HG02571 (cell line): ENCODE measurements around the gene THOC1.

ENCODE experiments used
- ATAC-seq: cut with Tn5 transposase; IDR thresholded peaks from one replicate; pipeline ENCODE4 v1.9.1; 2021; ENCODE audit warnings: mild to moderate bottlenecking, moderate library complexity; ENCODE audit not compliant: unreplicated experiment

Gene THOC1

DNA sequence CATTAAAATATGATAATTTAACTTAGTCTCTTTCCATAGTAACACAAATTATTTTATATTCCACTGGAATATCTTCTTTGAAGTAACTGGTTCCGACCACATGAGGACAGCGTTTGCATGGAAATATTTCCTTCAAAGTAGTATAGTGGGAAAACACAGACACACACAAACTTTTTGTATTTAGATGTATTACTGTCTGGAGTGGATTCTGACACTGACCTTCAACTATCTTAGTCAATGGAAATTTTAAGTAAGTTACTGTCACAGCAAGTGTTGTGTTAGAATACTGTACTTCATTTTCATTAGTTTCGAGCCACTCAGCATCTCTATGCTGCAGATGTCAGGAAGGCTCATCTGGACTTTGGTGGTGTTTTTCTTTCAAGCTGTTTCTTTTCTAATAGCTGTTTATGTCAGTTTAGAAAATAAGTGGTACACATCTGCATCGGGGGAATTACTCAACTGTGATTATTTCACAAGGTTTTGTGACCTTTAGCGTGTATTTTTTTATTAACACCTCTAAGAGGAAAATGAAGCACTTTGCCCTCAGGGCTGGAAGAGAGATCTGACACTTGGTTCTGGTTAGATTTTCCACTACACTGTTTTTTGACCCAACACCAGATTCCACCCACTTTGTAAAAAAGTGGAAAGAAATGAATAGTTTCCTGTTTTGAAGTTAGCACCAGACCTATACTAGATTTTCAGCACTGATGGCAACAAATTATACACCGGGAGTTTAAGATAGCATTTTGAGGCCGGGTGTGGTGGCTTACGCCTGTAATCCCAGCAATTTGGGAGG lies 18.9 kb upstream of the THOC1 start:
- ATAC-seq, result no peak

DNA sequence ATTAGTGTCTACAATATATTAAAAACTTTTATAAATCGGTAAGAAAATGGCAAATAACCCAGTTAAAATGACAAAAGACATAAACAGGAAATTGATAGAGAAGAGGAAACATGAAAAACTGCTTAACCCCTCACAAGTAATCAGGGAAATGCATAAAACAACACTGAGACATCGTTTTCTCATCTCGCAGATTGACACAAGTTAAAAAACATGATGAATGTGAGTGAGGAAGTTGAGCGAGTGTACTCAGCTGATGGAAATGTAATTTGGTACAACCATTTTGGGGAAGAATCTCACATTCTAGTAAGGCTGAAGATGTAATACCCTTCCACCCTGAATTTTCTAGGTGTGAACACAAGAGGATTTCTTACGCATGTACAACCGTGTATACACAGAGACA lies 18.0 kb upstream of the THOC1 start:
- ATAC-seq, result no peak

DNA sequence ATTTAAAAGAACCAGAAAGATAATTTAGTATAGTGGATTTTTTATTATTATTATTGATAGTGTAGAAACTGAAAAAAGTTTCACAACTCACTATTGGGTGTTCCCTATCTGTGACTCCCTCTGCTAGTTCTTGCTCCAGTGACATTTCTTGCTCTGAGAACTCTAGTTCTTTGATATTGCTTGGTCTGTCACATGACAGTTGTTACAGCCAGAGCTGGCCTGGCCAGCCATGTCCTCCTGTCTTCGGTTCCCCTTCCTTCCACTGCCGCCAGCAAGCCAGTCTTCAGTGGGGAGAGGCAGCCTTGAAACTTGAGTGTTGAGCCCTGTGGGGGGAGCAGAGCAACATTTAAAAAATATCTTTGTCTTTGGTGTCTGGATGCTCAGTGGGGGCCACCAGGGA lies 7.6 kb upstream of the THOC1 start:
- ATAC-seq, result no peak

DNA sequence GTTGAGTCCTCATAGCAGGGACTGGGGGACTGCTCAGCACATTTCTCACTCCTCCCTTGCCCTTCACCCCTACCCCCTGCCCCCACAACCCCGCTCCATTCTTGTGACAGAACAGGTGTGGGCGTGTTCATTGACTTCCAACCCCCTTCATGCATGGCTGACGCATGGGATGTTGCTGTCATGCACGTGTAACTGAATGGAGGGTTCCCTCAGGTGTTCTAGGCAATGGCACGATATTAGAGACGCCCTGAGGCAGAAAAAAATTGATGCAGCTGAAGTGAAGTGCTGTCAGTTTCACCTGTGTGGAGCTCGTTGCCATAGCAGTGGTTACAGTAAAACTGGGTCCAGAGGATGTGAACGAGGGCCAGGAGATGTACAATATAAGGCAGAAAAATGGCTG lies 6.5 kb upstream of the THOC1 start:
- ATAC-seq, result no peak

DNA sequence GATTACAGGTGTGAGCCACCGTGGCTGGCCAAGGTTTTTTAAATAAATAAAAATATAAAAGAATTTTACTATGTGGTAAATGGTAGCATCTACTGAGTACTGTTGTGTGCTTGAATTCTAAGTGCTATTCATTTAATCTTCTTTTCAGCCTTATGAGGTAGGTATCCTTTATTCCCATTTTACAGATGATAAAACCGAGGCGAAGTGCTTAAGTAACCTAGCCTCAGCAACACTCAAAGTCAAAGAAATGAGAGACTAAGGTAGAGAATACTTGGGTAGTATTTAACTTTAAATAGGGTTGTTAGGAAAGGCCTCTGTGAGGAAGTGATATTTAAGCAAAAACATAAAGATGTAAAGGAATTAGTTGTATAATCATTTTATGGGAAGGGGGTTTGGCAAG lies 5.7 kb upstream of the THOC1 start:
- no peak for ATAC-seq

DNA sequence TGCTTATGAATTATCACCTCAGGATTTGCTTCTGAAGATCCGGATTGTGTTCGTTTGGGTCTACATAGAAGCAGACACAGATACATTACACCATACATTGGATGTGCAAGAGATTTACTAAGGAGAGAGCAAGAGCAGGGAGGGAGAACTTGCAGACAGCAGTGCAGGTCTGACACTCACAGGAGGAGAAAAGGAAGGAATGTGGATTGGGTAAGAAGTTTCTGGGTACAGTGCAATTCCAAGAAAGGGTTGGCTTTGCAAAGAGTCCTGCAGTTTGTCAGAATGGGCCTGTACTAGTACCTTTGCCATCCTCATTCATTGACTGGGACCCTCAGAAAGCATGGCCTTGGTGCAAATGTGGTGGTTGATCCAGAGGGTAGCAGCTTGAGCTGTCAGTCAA lies 4.8 kb upstream of the THOC1 start:
- no peak for ATAC-seq

DNA sequence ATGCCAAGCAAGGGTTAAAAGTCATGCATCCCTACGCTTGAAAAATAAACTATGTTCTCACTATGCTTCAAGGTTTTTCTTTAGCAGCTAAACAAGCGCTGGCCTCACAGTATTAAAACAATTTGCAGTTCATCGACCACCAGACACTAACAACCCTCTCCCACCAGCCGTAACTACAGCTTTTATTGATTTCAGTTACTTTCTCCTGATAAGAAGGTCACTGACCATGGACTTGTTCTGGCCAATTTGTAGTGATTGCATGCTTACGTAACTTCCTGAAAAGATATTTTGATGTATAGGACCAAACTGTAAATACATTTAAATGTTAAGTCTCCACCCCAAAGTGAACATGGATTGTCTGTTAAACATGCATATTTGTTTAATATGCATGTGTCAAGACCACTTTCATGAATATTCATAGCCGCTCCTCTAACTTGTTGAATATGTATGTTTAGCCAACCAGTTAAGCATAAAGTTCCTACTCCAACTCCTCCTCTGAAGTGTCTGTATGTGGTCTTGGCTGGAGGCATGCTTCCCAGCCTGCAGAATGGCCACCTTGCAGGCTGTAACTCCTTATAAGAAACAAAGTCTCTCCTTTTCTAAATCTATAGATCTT lies 1.7 kb upstream of the THOC1 start:
- ATAC-seq, result no peak

DNA sequence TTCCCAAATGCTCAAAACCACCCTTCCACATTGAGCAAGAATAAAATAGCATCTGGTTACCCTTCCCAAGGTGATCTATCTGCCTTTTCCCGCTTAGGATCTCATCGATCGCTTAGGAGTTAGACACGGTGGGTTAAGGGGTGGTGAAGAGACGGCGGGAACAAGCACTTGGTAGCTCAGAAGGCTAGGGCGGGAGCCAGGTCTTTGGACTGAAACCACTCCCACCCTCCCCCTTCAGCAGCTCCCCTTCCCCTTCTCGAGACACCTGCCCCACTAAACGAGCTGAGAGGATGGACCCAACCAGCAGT lies 513 bp downstream of the THOC1 start:
- no peak for ATAC-seq

DNA sequence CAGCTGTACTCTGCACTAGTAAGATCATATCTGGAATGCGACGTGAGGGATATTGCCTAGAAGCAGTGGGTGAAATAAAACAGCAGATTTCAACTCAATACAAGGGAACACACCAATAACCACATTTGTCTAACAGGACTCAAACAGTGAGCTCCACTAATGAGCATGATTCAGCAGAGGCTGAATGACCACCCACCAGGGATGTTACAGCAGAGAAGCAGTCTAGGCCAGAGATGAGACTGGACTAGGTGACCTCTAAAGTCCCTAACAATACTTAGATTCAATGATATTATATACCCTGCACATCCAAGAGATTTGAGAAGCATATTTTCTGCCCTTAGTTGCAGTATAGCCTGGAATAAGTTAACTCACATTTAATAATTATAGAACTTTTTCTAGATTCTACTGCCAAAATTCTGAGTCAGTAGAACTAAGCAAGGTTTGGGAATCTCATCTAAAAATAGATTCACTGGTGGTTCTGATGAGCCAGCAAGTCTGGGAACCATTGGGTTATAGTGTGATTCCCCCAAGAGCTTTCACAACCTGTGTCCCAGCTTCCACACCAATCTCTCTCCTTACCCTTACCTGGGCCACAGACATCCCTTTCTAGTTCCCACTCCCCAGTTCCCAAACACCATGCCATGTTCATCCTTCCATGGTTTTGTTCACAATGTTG lies 6.3 kb downstream of the THOC1 start:
- ATAC-seq, result no peak

DNA sequence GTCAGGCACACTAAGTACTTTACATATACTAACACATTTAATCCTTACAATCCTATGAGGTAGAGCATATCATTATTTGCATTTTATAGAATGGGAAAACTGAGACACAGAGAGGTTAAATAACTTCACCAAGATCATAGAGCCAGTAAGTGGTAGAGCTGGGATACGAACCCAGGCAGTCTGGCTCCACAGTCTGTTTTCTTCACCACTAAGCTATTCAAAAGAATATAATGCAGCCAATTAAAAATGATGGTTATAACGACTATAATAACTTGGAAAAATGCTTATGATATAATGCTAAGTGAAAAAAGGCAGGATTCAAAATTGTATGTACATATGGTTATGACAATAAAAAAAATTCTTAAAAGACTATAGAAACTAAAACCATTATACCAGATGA lies 7.3 kb downstream of the THOC1 start:
- ATAC-seq, result no peak

DNA sequence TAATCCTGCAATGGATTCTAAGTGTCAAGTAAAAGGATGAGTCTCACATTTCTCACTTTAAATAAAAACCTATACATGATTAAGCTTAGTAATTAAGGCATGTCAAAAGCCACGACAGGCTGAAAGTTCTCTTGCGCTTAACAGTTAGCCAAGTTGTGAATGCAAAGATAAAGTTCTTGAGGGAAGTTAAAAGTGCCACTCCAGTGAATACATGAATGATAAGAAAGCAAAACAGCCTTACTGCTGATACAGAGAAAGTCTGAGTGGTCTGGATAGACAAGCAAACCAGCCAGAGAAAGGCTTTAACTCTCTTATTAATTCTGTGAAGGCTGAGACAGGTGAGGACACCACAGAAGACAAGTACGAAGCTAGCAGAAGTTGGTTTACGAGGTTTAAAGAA lies 12.7 kb downstream of the THOC1 start:
- no peak for ATAC-seq

DNA sequence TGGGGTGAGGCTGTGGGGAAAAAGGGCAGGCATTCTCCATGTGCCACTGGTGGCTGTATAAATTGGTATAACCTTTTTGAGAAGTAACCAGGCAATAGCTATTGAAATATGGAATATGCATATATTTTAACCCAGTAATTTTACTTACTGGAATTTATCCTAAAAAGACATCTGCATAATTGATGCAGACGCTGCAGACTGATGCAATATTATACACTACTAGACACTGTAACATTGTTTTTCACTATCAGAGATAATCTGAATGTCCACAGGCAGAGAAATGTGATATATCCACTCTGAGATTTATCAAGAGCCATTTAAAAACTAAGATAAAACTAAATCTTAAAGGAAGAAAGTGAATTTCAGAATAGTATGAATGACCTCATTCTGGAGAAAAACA lies 14.7 kb downstream of the THOC1 start:
- no peak for ATAC-seq

DNA sequence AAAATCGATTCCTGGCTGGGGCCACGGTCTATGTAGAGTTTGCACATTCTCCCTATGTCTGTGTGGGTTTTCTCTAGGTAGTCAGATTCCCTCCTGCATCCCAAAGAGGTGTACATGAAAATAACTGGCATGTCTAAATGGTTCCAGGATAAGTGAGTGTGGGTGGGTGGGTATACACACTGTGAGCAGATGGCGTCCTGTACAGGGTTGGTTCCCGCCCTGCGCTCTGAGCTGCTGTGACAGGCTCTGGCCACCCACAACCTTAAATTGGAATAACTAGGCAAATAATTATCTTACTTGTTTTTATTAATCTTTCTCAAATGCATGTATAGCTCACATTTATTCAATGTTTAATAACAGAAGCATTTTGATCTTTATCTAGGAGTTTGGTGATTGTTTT lies 16.3 kb downstream of the THOC1 start:
- no peak for ATAC-seq

DNA sequence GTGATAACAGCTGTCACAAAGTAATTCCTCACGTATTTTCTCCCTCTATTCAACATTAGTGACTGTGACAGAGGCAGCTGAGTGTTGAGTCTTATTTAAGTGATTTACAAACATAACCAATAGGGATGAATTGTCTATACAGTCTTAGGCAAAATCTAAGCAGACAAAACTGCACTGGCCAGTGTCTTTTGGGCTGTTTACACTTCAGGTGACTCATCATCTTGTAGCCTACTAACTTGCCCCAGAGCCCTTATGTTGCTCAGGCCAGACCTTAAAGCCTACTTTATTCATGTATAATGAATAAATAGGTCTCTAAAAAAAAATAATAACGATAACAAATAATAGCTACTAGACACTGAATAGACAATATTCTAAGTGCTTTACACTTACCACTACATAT lies 17.2 kb downstream of the THOC1 start:
- no peak for ATAC-seq

DNA sequence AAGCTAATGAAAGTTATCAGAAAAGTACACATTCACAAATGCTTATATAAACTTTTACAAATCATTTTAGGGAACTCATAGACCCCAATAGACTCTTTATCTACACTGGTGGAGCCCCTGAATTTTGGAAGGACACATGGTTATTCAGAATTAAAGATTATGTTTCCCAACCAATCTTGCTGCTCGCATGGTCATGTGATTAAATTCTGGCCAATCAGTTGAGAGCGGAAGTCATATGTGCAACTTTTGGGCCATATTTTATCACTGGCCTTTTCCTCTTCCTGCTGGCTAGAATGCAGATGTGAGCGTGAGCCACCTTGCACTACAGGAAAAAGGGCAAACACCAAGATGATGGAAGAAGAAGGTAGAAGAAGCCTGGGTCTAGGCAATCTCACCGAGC lies 19.8 kb downstream of the THOC1 start:
- no peak for ATAC-seq

DNA sequence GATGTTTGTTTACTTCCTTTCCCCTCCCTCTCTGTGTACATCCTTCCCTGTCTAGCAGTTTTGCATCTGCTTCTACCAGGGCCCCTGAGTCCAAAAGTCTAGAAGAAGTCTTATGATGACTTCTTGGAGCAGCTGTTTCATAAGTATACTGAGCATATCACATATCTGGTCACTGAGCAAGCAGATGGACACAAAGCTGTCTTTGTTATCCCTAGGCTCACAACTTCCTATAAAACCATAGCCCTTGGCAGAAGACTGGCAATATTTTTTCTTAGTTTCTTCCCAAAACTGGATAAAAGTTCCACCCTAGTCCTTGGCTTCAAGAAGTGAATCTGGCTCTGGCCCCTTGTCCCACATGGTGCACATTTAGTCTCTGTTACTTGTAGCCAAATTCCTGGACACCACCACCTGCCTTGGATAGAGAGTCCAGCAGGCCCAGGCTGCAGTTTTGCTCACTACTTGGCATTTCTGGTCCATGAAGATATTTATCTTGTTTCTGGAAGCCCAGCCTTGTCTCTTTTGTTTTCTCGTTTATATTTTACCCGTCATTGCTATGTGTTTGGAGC lies 22.5 kb downstream of the THOC1 start:
- no peak for ATAC-seq

DNA sequence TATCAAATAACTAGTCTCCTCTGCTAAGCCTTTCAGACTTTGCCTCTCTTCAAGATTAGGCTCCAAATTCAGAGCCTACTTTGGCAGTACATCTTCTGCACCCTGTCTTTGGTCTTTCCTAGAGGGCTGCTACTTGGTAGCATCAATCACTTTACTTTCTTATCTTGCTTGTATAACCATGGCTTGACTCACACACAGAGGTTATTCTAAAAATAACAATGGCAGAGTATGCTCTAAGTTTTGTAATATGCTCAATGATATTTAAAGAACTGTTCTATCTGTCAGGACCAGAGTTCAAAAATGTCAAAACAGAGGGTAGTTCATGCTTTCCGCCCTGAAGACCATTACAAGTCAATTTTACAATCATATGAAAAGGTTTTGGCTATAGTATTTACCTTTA lies 27.7 kb downstream of the THOC1 start:
- ATAC-seq, result no peak

DNA sequence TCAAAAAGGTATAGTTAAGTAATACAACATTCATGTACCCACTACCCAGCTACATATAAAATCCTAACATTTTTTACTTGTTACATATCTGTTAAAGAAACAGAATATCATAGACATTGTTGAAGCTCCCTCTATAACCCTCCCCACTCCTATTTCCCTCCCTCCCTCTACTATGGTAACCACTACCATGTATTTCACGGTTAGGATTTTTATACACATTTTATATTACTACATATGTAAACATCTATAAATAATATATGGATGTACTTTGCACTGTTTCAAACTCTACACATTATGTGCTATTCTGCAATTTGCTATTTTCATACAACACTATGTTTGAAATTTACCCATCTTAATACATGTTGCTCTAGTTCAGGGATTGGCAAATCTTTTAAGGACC lies 36.3 kb downstream of the THOC1 start:
- ATAC-seq, result no peak

DNA sequence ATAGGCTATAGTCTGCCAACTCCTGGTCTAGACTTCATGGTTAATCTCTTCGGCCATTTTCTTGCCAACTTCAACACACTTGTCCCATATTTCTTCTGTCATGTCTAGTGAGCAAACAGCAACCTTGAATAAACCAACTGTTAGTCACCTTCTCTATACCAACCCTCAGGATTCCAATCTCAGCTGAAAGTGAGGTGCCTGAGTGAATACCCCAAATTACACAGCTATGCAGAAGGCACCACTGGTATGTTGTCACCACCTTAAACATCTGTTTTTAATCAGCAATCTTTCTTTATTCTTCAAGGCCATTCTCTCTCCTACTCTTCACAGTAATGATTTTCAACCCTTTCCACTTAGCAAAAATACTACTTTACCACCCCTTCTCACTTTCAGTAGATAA lies 39.3 kb downstream of the THOC1 start:
- ATAC-seq, result no peak

DNA sequence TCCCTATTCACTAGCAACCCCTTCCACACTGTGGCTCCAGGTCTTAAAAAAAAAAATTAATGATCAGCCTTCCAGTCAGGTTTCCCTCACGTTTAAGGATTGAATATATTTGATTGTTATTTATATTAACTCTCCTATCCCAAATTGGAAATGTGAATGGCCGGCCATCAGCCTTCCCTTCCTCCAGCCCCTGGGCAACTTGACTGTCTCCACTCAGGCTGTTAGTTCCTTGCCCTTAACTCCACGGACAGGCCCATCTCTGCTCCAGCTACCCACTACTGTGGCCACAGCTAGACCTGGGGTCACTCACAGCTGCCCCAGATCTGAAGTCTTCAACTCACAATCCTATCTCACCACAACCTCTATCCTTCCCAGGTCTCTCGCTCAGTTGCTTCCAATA lies 39.9 kb downstream of the THOC1 start:
- ATAC-seq, result no peak

DNA sequence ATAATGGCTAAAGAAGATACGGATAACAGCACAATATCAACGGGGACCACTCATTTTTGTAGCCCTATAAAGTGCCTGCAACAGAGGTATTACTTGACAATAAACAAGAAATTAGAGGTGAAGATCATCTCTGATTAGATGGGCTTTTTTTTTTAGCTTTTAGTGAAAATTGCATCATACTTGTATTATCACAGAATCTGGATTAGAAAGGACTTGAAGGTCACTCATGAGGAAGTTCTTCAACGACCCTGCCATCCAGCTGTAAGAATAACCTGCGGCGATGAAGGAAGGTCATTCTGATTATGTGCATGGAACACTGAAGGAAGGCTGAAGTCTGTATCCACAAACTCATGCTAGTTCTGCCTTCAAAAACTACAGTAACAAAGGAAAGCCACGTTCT lies 40.5 kb downstream of the THOC1 start:
- no peak for ATAC-seq

DNA sequence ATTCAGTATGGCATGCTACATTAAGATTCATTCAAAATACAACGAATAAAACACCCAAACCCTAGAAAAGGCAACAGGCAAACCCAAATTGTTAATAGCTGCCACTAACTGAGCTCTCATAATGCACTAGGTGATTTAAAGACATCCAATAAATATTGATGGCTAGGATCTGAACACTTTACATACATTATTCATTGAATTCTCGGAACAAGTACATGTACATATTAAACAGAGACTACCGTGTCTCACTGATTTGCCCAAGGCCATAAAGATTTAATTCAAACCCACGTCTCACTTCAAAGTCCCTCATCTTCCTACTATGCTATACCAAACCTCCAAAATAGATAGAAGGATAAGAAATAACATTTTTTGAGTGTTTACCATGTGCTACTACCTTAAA lies 42.1 kb downstream of the THOC1 start:
- ATAC-seq, result no peak
